Measurements from ENCODE around the gene ATP9B.
"Not testable (repeated sequence)": the region's sequence is repeated elsewhere in the genome, so short reads cannot be mapped to it uniquely, and the experiment has no call there.

Gene ATP9B

DNA sequence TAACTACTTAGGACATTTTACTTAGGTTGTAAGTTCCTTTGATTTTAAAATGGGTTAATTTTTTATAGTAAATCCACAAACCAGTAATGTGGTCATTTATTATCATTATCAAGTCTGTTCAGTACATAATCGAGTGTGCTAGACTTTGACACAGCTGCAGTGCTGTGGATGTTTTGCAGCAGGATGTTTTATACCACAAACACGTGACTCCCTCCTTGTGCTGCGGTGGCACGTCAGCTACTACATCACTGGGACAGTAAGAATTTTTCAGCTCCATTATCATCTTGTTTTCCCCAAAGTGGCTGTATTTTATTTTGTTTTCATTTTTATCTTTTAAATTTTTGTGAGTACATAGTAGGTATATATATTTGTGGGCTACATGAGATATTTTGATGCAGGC lies 70.0 kb downstream of the ATP9B start:
- no peak for DNase-seq

DNA sequence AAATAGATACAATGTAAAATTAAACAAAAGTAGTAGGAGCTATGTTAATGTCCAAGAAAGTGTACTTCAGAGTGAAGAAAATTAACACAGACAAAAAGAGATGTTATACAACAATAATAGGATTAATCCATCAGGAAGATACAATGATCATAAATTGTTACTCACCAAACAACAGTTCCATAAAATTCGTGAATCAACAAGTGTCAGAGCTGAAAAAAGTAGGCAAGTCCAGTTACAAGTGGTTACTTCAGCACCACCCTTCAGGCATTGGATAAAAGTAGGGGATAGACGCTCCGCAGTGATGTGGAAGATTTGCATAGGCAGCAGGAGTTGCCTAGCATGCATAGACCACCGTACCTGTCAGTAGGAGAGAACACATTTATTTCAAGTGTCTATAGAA lies 77.8 kb downstream of the ATP9B start:
- DNase-seq = no peak

DNA sequence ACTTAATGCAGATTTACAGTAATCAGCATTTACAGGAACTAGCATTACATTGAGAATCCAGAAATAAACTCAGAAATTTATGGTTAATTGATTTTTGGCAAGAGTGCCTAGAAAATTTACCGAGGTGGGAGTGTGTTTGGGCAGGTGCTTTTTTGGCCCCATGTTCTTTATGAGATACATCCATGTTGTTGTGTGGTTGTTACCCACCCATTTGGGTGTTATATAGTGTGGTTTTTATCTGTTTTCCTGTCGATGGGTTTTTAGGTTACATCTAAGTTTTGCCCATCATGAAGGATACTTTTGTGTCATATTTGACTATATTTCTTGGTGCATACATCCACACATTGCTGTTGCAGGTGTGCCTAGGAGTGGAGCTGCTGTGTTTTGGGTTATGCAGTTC lies 82.0 kb downstream of the ATP9B start:
- no peak for DNase-seq

DNA sequence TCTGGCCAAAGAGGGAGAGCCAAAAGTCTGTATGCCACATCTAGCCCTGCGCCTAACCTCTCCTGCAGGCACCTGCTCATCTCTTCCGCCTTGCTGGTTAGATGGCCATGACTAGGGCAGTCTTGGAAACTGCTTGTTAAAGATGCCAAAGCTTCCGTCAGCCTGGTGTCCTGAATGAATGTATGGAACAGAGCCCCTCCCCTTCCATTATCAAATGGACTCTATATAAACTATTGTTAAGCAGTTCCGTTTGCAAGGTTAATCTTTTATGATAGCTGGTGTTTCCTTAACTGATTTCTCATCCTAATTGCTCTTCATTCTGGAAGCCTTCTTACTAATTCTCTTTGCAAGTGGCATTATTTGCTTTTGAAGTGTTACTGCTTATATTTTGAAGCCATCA lies 87.1 kb downstream of the ATP9B start:
- no peak for DNase-seq

DNA sequence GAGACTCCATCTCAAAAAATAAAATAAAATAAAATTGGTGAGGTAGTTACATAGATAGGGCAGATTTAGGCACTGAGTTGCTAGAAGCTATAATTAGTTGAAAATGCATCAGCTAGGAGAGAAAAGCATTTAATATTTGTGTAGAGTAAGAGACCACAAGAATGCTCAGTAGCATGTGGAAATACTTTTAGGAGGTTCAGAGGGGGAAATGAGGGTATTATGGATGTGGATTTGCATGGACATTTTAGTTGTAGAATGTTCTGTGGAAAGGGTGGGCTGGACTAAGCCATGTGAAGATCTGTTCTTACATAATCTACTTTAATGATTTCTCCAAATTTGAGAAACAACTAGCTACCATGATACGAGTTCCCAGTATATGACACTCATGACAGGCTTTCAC lies 95.5 kb downstream of the ATP9B start:
- DNase-seq = no peak

DNA sequence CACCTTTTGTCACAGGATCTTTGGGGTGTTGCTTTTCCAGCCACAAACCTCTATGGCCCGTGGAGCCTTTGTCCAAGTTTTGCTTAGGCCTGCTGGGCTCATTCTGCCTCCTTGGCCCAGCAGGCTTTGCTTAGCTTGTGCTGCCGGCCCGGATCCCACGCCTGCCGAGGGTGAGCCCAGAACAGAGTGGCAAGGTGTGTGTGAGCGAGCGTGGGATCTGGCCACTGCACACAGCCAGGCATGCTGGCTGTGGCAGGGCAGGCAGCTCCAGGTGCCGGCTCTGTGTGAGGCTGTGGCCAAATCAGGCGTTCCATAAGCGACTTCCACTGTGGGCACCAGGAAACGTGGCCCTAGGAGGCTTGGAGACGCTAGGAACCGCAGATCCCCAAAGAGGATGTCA lies 97.5 kb downstream of the ATP9B start:
- no peak for DNase-seq

DNA sequence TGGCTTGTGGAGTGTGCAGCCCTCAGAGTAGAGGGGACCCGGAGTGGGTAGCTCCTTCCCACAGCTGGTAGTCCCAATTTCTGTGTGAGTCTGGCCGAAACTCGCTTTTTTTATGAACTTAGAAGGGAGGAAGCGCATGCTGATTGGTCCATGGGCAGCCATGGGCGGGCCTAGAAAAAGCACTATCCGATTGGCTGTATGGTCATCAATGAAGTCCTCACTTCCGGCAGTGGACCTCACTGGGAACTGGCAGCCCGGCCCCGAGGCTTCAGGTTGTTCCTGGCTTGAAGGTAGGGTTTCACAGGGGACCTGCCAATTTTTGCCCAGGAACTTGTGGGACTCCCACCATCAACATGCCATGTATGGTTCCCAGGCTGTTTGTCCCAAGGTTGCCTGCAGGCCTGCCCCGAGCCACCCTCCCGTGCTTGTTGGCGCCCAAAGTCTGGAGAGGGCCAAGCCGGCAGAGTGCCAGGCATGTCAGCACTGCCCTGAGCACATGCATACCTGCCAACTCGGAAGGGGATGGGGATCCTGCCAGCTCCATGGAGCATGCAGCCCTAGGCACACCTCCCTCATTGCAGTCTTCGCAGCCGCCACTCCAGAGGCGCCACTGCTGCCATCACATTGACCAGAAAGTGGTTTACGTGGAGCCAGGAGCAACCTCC lies 98.5 kb downstream of the ATP9B start:
- no peak for DNase-seq

DNA sequence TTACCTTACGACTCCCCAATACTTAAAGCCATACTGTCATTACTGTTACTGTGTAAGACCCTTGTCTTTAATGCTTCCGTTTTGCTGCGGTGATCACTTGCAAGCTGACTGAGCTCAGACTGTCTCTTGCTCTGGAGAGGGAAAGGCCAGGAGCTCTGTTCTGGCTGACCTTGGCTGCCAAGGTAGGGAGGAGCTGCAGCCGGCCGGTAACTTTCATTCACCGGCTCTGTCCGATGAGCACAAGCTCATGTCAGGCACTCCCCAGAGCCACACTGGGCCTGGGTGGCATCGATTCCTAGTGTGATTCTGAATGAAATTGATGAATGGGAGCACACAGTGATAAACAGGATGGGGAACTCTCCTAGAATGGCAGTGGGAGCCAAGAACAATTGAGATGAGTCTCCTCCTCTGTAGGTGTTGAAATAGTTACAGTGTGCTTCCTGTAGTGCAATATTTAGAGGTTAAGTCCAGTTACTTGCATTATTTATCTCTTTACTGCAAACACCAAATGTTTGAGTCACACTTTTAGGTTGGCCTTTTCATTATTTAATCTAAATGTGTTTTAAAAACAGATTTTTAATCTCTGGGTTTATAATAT lies 100.9 kb downstream of the ATP9B start:
- no peak for DNase-seq

DNA sequence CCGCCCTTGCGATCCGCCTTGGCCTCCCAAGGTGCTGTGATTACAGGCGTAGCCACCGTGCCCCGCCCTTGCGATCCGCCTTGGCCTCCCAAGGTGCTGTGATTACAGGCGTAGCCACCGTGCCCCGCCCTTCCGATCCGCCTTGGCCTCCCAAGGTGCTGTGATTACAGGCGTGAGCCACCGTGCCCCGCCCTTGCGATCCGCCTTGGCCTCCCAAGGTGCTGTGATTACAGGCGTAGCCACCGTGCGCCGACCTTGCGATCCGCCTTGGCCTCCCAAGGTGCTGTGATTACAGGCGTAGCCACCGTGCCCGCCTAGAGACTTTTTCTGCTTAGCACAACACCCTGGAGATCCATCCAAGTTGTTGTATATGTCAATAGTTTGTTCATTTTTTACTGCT lies 103.1 kb downstream of the ATP9B start:
- DNase-seq = not testable (repeated sequence)

DNA sequence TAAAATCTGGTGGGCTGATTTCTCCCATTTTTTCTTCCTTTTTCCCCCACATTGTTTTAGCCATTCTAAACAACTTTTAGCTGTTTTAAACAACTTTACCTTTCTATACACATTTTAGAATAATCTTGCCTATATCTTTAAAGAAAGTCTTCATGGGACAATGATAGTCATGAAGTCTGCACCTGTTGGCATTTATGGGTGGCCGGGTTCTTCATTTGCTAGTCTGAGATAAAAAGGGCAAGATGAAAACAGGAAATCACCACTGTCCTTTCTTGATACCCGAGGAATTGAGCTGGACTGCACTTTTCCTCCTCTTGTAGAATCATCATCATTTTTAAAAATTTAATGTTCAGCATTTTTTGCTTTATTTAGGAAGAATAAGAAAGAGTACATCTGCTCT lies 104.5 kb downstream of the ATP9B start:
- DNase-seq = no peak

DNA sequence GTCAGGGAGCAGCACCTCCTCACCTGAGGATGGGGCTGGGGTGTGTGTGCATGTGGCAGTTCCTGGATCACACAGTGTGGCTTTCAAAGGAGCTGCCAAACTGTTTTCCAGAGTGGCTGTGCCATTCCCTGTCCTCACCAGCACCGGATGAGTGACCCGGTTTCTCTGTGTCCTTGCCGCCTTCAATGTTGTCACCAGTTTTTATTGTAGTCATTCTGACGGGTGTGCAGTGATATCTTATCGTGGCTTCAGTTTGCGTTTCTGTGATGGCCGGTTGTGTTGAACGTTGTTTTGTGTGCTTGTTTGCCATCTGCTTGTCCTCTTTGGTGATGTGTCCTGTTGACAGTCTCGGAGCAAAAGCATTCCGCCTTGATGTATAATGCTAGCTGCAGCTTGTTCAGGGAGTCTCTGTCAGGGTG lies 108.9 kb downstream of the ATP9B start:
- DNase-seq = no peak

DNA sequence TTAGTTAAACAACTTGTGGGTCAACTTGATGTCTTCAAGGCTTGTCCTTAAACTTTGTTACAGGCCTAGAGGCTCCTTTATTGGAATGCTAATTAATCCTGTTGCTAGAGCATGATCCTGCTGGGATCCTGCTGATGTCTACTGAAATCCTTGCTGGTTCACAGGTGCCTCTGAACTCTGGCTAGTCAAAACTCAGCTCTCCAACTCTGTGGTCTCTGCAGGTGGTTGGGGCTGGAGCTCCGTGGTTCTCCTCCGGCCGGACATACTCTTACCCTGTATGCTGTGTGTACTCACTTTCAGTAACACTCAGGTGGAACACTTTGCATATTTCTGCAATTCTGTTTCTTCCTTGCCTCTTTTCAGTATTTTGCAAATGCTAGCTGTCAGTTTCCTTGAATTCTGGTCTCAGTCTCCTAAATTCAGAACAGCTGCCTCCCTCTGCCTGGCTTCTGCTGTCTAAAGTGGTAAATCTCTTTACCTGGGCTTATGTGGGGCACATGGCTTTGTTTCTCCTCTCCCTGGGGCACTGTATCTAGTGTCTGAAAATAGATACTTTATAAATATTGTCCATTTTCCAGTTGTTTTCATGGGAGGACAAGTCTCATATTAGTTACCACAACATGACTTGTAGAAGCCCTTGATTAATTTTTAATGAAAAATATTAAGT lies 113.0 kb downstream of the ATP9B start:
- DNase-seq = no peak

DNA sequence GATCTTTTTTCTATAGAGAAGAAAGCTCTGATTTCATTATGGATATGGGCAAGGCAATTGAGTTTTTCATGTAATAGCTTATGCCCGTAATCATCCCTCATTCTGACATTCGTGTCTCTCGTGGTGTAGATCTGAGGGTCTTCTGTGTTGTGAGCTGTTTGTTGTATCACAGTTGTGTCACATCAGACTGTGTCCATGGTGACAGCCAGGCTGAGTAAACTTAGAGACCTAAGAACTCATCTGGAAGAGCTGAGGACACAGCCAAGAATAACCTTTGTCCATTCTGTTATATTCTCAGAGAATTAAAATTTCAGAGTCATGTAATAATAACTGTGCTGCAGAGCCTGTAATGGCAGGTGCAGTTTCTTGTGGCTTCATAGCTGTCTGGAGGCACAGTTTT lies 116.5 kb downstream of the ATP9B start:
- no peak for DNase-seq

DNA sequence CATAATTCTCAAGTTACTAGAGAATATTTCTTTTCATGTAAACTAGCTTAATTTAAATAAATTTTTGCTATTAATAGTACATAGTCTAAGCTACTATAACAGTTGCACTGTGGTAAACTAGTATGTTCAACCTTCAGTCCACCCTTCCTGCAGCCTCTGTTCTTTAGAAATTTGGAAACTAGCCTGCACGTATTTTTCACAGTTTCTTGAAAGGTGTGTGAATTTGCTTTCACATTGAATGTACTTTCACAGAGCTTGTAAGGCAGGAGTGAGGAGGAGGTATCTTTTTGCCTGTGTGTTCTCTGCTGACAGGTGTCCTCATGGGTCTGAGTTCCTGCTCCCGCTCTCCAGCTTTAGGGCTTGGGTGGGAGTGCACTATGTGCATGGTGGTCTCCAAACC lies 117.5 kb downstream of the ATP9B start:
- no peak for DNase-seq

DNA sequence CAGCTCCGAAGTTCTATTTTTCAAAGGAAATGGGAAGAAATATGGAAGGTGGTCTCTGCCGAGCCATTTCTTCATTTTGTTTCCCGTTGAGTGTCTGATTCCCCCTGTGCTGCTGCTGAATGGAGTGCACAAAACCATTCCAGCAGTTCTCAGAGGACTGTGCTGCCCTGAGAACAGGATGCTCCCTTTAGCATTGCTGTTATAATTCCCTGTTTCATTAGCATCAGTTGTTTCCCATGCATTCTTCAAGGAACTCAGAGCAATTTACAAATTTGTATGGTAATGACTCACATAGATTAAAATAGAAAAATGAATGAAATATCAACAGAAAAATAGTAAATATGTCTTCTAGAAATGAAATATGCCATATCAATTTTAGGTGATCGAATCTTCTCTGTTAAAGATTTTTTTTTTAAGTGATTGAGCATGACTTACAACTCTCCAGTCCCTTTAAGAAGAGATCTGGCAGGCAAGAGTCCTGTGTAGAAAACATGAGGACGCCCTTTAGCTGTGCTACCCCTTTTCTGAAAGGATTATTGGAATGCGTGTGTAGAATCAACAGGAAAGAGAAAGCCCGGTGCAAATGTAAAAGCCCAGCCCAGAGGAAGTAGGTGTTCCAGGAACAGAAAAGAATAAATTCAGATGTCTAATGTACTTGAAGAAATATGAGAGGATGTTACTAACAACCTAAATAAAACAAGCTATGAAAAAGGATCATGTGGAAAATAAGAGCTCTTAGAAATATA lies 118.5 kb downstream of the ATP9B start:
- DNase-seq = no peak

DNA sequence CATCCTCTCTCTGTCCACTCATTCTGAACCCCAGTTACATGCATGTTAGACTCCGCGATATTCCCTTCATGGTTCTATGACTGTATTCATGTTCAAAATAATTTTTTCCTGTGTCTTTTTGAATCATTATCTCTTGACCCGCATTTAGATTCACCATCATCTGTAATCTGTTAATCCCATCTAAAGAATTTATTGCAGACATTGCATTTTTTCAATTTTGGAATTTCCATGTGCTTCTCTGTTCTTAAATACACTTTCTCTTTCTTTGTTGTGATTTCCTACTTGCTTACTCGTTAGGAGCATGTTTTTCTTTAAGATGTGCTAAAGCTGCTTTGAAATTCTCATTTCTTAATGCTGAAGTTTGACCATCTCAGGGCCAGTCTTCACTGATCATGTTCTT lies 122.2 kb downstream of the ATP9B start:
- no peak for DNase-seq

DNA sequence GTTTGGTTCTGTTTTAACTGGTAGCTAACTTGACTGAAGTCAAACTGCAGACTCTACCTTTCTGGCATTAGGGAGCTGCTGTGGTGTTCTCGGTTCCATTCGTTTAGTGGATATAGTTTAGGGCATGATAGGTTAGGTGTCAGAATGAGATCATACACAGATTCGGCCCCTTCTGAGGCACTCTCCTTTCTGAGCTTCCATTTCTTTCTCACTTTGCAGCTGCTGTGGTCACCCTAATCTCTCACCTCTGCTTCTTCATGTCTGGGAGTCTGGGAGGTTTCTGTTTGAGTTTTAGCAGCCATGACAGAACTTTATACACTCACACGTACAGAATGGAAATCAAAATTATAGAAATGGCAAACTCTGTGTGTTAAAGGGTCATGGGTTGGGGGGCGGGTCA lies 122.8 kb downstream of the ATP9B start:
- no peak for DNase-seq

DNA sequence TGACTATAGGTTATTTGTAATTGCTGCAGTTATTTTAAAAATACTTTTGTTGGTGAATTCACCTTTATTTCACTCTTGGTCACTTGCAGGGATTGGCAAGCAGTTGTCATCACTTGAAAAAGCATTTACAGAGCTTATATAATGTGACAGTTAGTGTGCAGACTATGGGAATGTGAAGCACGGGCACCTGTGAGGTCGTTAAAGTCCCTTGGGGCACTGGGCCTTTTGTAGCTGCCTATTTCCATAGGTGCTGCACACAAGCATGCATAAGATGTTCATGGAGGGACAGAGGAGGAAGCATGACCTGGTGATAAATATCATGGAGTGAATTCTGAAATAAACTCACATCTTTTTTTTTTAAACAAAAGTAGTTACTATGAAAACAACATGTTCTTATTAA lies 124.6 kb downstream of the ATP9B start:
- DNase-seq = no peak

DNA sequence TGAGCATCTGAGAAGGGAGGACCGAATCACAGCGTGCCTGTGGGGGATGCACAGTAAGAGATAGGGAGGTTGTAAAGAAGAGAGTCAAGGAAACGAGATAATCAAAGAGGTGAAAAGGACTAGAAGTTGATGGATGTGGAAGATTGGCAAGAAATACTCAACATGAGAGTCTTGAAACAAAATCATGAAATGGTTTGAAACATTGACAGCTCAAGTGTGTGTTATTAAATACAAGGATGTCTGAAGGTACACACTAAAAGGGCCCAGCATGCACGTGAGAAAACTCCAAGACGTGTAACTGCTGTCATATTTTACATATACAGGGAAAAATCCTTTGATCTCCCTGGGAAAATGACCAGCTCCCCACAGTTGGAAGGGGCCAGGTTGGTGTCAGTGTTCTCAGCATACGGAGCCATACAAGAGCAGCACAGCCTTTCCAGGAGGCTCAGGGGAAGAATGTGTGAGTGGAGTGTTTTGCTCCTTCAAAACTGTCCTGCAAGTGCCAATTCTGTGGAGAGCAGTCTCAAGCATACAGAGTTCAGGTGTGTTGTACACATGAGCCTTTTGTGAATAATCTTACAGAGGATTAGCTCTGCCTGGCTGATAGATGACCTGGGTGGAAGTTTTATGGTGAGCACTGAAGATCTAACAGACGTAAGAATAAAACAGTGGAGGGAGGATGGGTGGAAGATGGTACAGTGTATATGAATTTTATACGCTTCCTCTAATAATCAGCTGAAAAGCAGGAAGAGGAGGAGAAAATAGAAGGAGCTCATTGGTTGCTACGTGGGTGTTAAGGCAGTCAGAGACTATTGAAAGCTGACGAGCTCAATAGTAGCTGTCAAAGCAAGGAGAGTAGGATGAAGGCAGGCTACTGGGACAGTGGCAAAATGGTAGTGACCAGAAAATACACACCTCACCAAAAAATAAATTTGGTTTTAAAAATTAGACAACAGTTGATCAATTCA lies 126.8 kb downstream of the ATP9B start:
- no peak for DNase-seq

DNA sequence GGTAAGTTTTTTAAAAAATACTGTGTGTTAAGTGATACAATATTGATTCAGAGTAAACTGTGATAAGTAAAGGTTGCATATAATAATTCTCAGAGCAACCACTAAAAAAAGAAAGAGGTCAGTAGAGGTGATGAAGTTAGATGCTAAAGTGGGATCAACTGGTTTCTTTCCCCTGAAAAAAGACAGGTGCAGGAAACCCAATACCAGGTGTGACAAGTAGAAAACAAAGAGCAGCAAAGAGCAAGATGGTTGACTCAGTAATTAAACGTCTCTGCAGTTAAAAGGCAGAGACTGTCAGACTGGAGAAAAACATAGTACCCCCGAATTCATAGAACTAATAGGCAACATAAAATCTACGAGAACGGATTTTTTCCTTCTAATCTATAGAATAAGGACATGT lies 128.3 kb downstream of the ATP9B start:
- no peak for DNase-seq

DNA sequence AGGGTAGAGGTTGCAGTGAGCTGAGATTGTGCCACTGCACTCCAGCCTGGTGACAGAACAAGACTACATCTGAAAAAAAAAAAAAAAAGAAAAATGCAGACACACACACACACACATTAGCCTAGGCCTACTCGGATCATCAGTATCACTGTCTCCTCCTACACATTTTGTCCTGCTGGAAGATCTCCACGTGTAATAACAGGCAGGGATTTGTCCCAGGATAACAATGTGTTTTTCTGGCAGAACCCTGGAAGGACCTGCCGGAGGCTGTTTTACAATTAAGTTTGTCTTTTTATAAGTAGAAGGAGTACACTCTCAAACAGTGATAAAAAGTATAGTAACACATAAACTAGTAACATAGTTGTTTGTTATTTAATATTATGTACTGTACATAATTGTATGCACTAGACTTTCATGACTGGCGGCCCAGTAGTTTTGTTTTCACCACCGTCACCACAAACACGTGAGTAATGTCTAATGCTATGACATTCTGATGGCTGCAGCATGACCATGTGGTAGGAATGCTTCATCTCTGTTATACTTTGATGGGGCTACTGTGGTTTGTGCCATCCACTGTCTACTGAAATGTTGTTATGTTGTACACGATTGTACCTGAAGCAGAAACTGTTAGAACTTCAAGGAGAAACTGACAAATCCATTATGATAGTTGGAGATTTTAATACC lies 130.6 kb downstream of the ATP9B start:
- DNase-seq = no peak
